Kidney (tissue), 14 donors: ENCODE data around the gene CEP295NL. TPM values are rescaled to one million over a fixed set of nuclear protein-coding genes. Genes with fewer than 3 reads are reported as not detected.

Experiments
- DNase-seq, 5 donors: peaks; one replicate each; pipeline ENCODE4 v3.0.0-alpha.2; 2013 to 2020
- FAIRE-seq: peaks from 2 replicates; lab custom pipeline; 2012; peaks lifted over from hg19 to GRCh38; lab: Jason Lieb, UNC
- H3K27ac ChIP-seq, 2 donors: one replicate each; pipeline ENCODE4 v1.7.0; 2013; ENCODE audit warnings: low read depth in 2 of 2, low read length in 2 of 2, inconsistent platforms in 1 of 2
- H3K27me3 ChIP-seq: one replicate; pipeline ENCODE4 v1.7.1; 2013; ENCODE audit warnings: low read length, inconsistent platforms; ENCODE audit not compliant: control insufficient read depth, insufficient read depth
- H3K36me3 ChIP-seq, 3 donors: one replicate each; pipeline versions ENCODE4 v1.7.0 to v1.7.1; 2013; ENCODE audit warnings: low read length in 3 of 3, control low read depth in 1 of 3, inconsistent platforms in 1 of 3; ENCODE audit not compliant: insufficient read depth in 3 of 3, control insufficient read depth in 2 of 3
- H3K4me1 ChIP-seq, 3 donors: one replicate each; pipeline versions ENCODE4 v1.7.0 to v1.7.1; 2013; ENCODE audit warnings: low read length in 3 of 3, inconsistent platforms in 1 of 3, low read depth in 1 of 3; ENCODE audit not compliant: control insufficient read depth in 2 of 3, insufficient read depth in 2 of 3
- H3K4me3 ChIP-seq, 3 donors: one replicate each; pipeline versions ENCODE4 v1.7.0 to v1.8.1; 2013; ENCODE audit warnings: low read length in 3 of 3, control low read depth in 1 of 3, inconsistent platforms in 1 of 3
- H3K9ac ChIP-seq, 3 donors: one replicate each; pipeline versions ENCODE4 v1.7.0 to v1.7.1; 2013; ENCODE audit warnings: low read length in 3 of 3, control low read depth in 1 of 3, inconsistent platforms in 1 of 3
- H3K9me3 ChIP-seq, 3 donors: one replicate each; pipeline versions ENCODE4 v1.7.0 to v1.7.1; 2013; ENCODE audit warnings: low read length in 3 of 3, control low read depth in 1 of 3, inconsistent platforms in 1 of 3; ENCODE audit not compliant: control insufficient read depth in 2 of 3, insufficient read depth in 1 of 3
- intact Hi-C: fragments of 100-400 bp; cut with DNase I; formaldehyde crosslinking; loops from one replicate; pipeline ENCODE4 v1.11.1; 2022
- polyA plus RNA-seq: library from polyadenylated mRNA; stranded (reverse); fragments of 350-450 nt; fragmentation: Illumina TruSeq; extraction: RNeasy Lipid Tissue Mini Kit (QIAGEN cat#74804); gene quantifications from one replicate; pipeline ENCODE4 v1.2.3, GENCODE V29; 2014; ENCODE audit warnings: low read depth, low replicate concordance; ENCODE audit not compliant: insufficient read depth
- total RNA-seq: library from RNA; stranded (reverse); fragmentation: NEBNext Ultra II Directional; extraction: Animal tissue kit (Norgen Biotek cat#: 25700); gene quantifications from one replicate; pipeline ENCODE4 v1.2.1, GENCODE V29; 2021
- TF ChIP-seq, protein P1 (sequence below): IDR thresholded peaks from 3 replicates; pipeline ENCODE4 v1.5.1; 2012; ENCODE audit warnings: mild to moderate bottlenecking, moderate library complexity, borderline replicate concordance; ENCODE audit not compliant: insufficient read depth; ENCODE audit errors: extremely low read depth
- donor health status: control.
- donor health status: control.
- donor health status: control.
- donor health status: control.
- donor health status: control.
- donor health status: DM: yes; HTN: yes; CAD: no.
- donor health status: Normal renal cell carcinoma (clear cell type).

Gene CEP295NL
- total and polyA plus RNA-seq, 2 donors from 2014 or later, result 3.6 TPM; not detected in 1

DNA sequence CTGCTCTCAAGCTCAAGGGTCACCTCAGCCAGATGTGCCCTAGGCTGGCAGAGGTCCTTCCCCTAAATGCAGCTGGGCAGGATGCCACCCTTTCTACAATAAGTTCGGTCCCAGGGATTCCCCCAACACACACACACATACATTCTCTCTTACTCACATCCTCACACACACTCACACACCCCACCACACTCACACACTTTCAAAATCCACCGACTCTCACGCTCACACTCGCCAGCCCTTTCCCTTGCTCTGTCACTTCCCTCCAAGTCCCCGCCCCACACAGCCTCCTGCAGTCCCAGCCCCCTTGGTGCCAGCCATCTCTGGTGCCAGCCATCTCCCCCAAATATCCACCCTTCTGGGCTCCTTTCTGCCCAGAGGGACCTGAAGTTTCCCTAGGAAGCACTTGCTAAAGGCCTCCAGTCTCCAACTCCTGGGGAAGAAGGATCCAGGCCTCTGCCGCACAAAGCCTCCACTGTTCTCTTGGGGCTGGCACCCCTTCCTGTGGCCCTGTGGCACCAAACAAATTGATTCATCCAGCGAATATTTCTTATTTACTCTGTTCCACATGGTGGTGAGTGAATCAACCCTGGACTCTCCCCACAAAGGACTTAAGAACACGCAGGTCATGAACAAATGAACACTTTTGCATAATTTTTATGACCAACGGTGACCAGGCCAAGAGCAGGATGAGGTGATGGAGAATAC is 58.5 kb downstream of the CEP295NL start:
- TF ChIP-seq, protein P1, sequence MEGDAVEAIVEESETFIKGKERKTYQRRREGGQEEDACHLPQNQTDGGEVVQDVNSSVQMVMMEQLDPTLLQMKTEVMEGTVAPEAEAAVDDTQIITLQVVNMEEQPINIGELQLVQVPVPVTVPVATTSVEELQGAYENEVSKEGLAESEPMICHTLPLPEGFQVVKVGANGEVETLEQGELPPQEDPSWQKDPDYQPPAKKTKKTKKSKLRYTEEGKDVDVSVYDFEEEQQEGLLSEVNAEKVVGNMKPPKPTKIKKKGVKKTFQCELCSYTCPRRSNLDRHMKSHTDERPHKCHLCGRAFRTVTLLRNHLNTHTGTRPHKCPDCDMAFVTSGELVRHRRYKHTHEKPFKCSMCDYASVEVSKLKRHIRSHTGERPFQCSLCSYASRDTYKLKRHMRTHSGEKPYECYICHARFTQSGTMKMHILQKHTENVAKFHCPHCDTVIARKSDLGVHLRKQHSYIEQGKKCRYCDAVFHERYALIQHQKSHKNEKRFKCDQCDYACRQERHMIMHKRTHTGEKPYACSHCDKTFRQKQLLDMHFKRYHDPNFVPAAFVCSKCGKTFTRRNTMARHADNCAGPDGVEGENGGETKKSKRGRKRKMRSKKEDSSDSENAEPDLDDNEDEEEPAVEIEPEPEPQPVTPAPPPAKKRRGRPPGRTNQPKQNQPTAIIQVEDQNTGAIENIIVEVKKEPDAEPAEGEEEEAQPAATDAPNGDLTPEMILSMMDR, result no peak
- Histone ChIP-seq H3K4me1 (peaks cover 0 to 8% (median 5%) of the 10 kb centered on the region in 3 donors), H3K27ac (no peak overlapping the region), H3K36me3 (no peaks in the 10 kb centered on the region), H3K4me3 (no peak overlapping the region), H3K27me3 (no peaks in the 10 kb centered on the region), H3K9ac (no peak overlapping the region), H3K9me3 (no peaks in the 10 kb centered on the region)
- no peak for FAIRE-seq
- intact Hi-C loops, result no loop called here
- DNase-seq, result no peak

DNA sequence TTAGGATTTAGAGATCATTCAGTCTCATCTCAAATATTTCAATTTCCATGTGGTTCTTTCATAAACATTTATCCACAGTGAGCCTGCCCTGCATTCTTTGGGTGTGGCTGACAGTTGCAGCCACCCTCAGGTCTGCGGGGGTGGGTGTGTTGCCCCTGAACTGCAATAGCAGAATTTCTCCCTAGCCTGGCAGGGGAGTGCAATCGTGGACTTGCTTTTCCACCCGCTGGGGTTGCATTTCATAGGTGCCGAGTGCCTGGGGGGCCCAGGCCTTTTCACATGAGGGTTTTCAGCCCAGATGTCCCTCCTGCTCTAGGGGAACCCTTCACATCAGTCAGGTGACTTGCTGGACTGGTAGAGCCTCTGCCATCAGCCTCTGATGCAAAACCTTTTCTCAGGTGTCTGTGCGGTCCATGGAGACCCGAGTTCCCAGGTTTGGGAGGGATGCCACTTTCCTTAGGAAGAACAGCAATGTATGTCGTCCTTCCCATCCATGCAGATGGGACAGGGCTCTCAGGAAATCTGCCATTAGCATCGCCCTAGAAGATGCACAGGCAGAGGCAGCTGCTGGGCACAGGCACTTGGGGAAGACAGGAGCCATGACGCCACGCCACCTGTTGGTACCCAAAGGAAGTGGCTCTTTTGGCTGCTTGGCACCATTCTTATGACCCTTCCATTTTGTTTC is 60.0 kb downstream of the CEP295NL start:
- Histone ChIP-seq H3K4me1 (peaks cover 4 to 15% (median 15%) of the 10 kb centered on the region in 3 donors), H3K9me3 (no peaks in the 10 kb centered on the region), H3K27ac (no peak overlapping the region), H3K9ac (no peak overlapping the region), H3K4me3 (no peak overlapping the region), H3K27me3 (no peaks in the 10 kb centered on the region), H3K36me3 (no peaks in the 10 kb centered on the region)
- DNase-seq (peak in 2 of 5 donors; percentile 29 to 49), FAIRE-seq (no peak)
- TF ChIP-seq, protein P1, result peak; percentile 28
- intact Hi-C loops, result no loop called here

DNA sequence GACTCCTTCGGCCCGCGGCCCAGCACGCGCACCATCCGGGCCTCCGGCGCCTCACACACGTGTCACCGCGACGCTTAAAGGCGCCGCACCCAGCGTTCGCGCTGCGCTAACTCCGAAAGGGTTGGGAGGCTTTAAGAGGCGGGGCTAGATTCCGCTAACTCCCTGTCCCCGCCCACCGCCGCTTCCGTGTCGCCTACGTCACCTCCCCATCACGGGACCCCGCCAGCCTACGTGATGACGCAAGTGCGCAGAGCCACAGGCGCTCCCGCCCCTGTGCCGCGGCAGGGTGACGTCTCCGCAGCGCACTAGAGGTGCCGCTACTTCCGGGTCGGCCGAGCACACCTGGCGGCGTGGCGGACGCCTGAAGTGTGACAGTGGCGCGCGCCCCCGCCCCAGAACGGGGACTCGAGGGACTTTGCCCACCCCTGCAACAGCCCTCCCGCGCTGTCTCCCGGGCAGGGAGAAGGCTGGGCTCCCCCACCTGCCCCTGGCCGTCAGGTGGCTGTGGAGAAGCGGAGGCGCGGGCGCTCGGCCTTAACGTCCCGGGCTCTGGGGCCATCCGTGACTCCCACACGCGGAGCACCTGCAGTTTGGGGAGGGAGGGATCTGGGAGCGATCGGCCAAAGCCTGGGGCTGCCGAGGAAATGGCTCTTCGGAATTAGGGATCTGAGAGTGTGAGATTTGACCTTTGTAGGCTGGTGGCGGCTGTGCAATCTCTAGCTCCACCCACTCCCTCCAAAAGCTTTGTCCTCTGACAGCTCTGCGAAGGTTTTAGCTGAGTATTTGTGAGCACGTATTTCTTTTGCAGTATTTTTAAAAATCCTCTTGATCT is 62.0 kb downstream of the CEP295NL start, which contains the start of gene USP36:
USP36 (minus strand) TSS at position 35 of the 832 bp plus-strand sequence. CDS start 4,451 bp downstream, outside the sequence.
- H3K27ac ChIP-seq, result peak within 1 kb of the TSS; percentile 97 to 98
- peak; percentile 99 to 100 (median 100) for DNase-seq
- intact Hi-C loops, result no loop called here
- TF ChIP-seq, protein P1, result peak; percentile 9
- H3K4me3 ChIP-seq, result peak within 1 kb of the TSS; percentile 64 to 83 (median 71)
- peaks cover 4 to 15% (median 15%) of the 10 kb centered on the region in 3 donors for H3K4me1 ChIP-seq
- H3K9me3 ChIP-seq, result no peaks in the 10 kb centered on the region
- FAIRE-seq, result peak; percentile 42
- peaks cover 8 to 17% (median 16%) of the 10 kb centered on the region in 3 donors for H3K36me3 ChIP-seq
- peak within 1 kb of the TSS; percentile 78 to 90 (median 88) for H3K9ac ChIP-seq
- H3K27me3 ChIP-seq, result no peaks in the 10 kb centered on the region

Other genes starting within 250 kb of the CEP295NL start
- 59.7 TPM for gene CYTH1, start 120.9 kb downstream of the CEP295NL start, total RNA-seq
- gene CYTH1, start 120.9 kb downstream of the CEP295NL start, polyA plus RNA-seq, result 25.3 TPM
- 66.2 TPM for gene USP36, start 62.4 kb downstream of the CEP295NL start, total RNA-seq
- gene USP36, start 62.4 kb downstream of the CEP295NL start, polyA plus RNA-seq, result 17.0 TPM
- gene TIMP2, start 22.2 kb upstream of the CEP295NL start, total RNA-seq, result 172 TPM
- 72.1 TPM for gene TIMP2, start 22.2 kb upstream of the CEP295NL start, polyA plus RNA-seq
- gene LGALS3BP, start 76.7 kb upstream of the CEP295NL start, total RNA-seq, result 240 TPM
- gene LGALS3BP, start 76.7 kb upstream of the CEP295NL start, polyA plus RNA-seq, result 310 TPM
- gene CANT1, start 106.6 kb upstream of the CEP295NL start, total RNA-seq, result 56.6 TPM
- 23.0 TPM for gene CANT1, start 106.6 kb upstream of the CEP295NL start, polyA plus RNA-seq
- gene C1QTNF1, start 121.0 kb upstream of the CEP295NL start, total RNA-seq, result 65.2 TPM
- gene C1QTNF1, start 121.0 kb upstream of the CEP295NL start, polyA plus RNA-seq, result 18.0 TPM
- gene ENGASE, start 171.6 kb upstream of the CEP295NL start, total RNA-seq, result 49.3 TPM
- gene ENGASE, start 171.6 kb upstream of the CEP295NL start, polyA plus RNA-seq, result 14.3 TPM